HFFc6 (cell line): ENCODE data around the gene TNFRSF18. TPM values are rescaled to one million over a fixed set of nuclear protein-coding genes. Genes with fewer than 3 reads are reported as not detected.

ENCODE experiments used
- DNase-seq: peaks from one replicate; pipeline ENCODE4 v3.0.0-alpha.2; 2018
- H3K27ac Mint-ChIP-seq: 2 replicates; pipeline ENCODE4 v1.8.0; 2020; ENCODE audit warnings: mild to moderate bottlenecking, mixed read lengths
- H3K27me3 Mint-ChIP-seq: 2 replicates; pipeline ENCODE4 v1.8.0; 2021; ENCODE audit warnings: mild to moderate bottlenecking, moderate library complexity, mixed read lengths; ENCODE audit not compliant: insufficient read depth
- H3K36me3 Mint-ChIP-seq: 2 replicates; pipeline ENCODE4 v1.8.0; 2021; ENCODE audit warnings: low read depth, mixed read lengths
- H3K4me1 Mint-ChIP-seq: 2 replicates; pipeline ENCODE4 v1.8.0; 2020; ENCODE audit warnings: low read depth, mixed read lengths
- H3K4me3 Mint-ChIP-seq: 2 replicates; pipeline ENCODE4 v1.8.0; 2020; ENCODE audit warnings: mild to moderate bottlenecking, moderate library complexity, mixed read lengths
- H3K9me3 Mint-ChIP-seq: 2 replicates; pipeline ENCODE4 v1.8.0; 2020; ENCODE audit warnings: mild to moderate bottlenecking, mixed read lengths
- CTCF ChIP-seq: fragments of 200-600 bp; sonication (generic); IDR thresholded peaks from 2 replicates; pipeline ENCODE4 v1.5.0; 2021; ENCODE audit warnings: antibody characterized with exemption, mild to moderate bottlenecking
- total RNA-seq, 6 experiments: library from RNA; stranded (reverse); fragmentation: NEBNext Ultra II Directional; extraction: Animal tissue kit (Norgen Biotek cat#: 25700); gene quantifications; 2 replicates in 1 of 6; 3 replicates in 5 of 6; pipeline ENCODE4 v1.2.3, GENCODE V29; 2021

Gene TNFRSF18
- total RNA-seq, 6 experiments from 2014 or later: not detected

- TF ChIP-seq CTCF: no peak; the same call in 1 of the 2 replicates
These were observed 25.2 kb upstream of the TNFRSF18 start, which contains the start of gene SDF4 for GRCh38 chr1:1231400-1232207. Gene SDF4 (minus strand): TSS chr1:1232001. CDS start chr1:1228772, 3,229 bp downstream.

GRCh38 chr1:1230656-1231399 lies 24.4 kb upstream of the TNFRSF18 start:
- Mint-ChIP-seq H3K4me3 (peak overlapping the region; percentile 93), H3K9me3 (peaks cover 6% of the 10 kb centered on the region), H3K27me3 (peaks cover 6% of the 10 kb centered on the region; the same call in 1 of the 2 replicates), H3K36me3 (peaks cover 30% of the 10 kb centered on the region), H3K27ac (peak overlapping the region; percentile 88), H3K4me1 (peaks cover 30% of the 10 kb centered on the region)
- peak; percentile 67 for TF ChIP-seq CTCF
- peak; percentile 80 for DNase-seq

More at GRCh38 chr1:1231400-1232207, 25.2 kb upstream of the TNFRSF18 start, which contains the start of gene SDF4:
- peaks cover 6% of the 10 kb centered on the region for H3K9me3 Mint-ChIP-seq
- H3K27me3 Mint-ChIP-seq: peaks cover 6% of the 10 kb centered on the region; the same call in 1 of the 2 replicates
- H3K36me3 Mint-ChIP-seq: peaks cover 27% of the 10 kb centered on the region
- H3K4me3 Mint-ChIP-seq: peak within 1 kb of the TSS; percentile 93
- peaks cover 30% of the 10 kb centered on the region for H3K4me1 Mint-ChIP-seq
- H3K27ac Mint-ChIP-seq: peak within 1 kb of the TSS; percentile 88
- peak; percentile 92 for DNase-seq

- no peak for TF ChIP-seq CTCF
- Mint-ChIP-seq H3K36me3 (peaks cover 37% of the 10 kb centered on the region), H3K9me3 (peaks cover 6% of the 10 kb centered on the region), H3K27ac (no peak overlapping the region; the same call in 1 of the 2 replicates), H3K4me1 (peaks cover 30% of the 10 kb centered on the region), H3K4me3 (peak overlapping the region; percentile 55; the same call in 1 of the 2 replicates), H3K27me3 (peaks cover 6% of the 10 kb centered on the region; the same call in 1 of the 2 replicates)
- no peak for DNase-seq
These were observed 23.4 kb upstream of the TNFRSF18 start for GRCh38 chr1:1229770-1230169.

GRCh38 chr1:1228596-1229321 lies 22.4 kb upstream of the TNFRSF18 start:
- Mint-ChIP-seq H3K4me3 (no peak overlapping the region), H3K9me3 (peaks cover 5% of the 10 kb centered on the region), H3K4me1 (peaks cover 20% of the 10 kb centered on the region), H3K36me3 (peaks cover 30% of the 10 kb centered on the region), H3K27me3 (peaks cover 6% of the 10 kb centered on the region; the same call in 1 of the 2 replicates), H3K27ac (no peak overlapping the region)
- TF ChIP-seq CTCF: no peak
- DNase-seq: no peak

GRCh38 chr1:1228187-1228586 lies 21.8 kb upstream of the TNFRSF18 start:
- Mint-ChIP-seq H3K4me3 (no peak overlapping the region), H3K27ac (no peak overlapping the region), H3K36me3 (peaks cover 27% of the 10 kb centered on the region), H3K27me3 (peaks cover 4% of the 10 kb centered on the region; the same call in 1 of the 2 replicates), H3K9me3 (no peaks in the 10 kb centered on the region), H3K4me1 (peaks cover 14% of the 10 kb centered on the region)
- no peak for TF ChIP-seq CTCF
- no peak for DNase-seq
